Epithelial cell of esophagus (primary cell): Measurements from ENCODE around the gene ADH7.
"Not testable (repeated sequence)": the region's sequence is repeated elsewhere in the genome, so short reads cannot be mapped to it uniquely, and the experiment has no call there.

Experiments
- DNase-seq: peaks from one replicate; pipeline ENCODE4 v3.0.0; 2010; ENCODE audit warnings: low read depth
- H3K4me3 ChIP-seq: 2 replicates; pipeline ENCODE4 v1.5.1; 2011; ENCODE audit warnings: mild to moderate bottlenecking, low read length, control low read depth
- TF ChIP-seq, protein P1 (sequence below): IDR thresholded peaks from 2 replicates; pipeline ENCODE4 v1.5.1; 2011; ENCODE audit warnings: low read depth, mild to moderate bottlenecking, low read length, control low read depth, inconsistent platforms; ENCODE audit not compliant: insufficient read depth; ENCODE audit errors: missing control alignments

Gene ADH7

DNA sequence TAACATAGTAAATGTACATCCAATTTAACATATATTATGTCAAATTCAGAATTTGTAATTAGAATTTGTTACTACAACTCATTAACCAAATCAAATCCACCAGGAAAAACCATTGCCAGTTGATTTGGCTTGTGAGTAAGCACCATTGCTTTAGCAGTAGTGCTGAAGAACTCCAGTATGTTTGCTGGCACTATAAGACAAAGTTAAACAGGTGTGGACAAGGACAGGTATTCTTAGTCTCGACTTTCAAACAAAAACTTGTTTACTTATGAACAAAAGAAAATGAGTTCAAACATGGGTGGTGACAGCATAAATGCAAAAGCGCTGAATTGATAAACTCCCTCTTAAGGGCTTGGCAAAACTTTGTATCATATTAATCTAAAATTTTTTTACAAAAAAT lies 1.3 kb upstream of the ADH7 start:
- peak; percentile 65 for DNase-seq
- TF ChIP-seq, protein P1, sequence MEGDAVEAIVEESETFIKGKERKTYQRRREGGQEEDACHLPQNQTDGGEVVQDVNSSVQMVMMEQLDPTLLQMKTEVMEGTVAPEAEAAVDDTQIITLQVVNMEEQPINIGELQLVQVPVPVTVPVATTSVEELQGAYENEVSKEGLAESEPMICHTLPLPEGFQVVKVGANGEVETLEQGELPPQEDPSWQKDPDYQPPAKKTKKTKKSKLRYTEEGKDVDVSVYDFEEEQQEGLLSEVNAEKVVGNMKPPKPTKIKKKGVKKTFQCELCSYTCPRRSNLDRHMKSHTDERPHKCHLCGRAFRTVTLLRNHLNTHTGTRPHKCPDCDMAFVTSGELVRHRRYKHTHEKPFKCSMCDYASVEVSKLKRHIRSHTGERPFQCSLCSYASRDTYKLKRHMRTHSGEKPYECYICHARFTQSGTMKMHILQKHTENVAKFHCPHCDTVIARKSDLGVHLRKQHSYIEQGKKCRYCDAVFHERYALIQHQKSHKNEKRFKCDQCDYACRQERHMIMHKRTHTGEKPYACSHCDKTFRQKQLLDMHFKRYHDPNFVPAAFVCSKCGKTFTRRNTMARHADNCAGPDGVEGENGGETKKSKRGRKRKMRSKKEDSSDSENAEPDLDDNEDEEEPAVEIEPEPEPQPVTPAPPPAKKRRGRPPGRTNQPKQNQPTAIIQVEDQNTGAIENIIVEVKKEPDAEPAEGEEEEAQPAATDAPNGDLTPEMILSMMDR, result no peak
- H3K4me3 ChIP-seq, result no peak overlapping the region

DNA sequence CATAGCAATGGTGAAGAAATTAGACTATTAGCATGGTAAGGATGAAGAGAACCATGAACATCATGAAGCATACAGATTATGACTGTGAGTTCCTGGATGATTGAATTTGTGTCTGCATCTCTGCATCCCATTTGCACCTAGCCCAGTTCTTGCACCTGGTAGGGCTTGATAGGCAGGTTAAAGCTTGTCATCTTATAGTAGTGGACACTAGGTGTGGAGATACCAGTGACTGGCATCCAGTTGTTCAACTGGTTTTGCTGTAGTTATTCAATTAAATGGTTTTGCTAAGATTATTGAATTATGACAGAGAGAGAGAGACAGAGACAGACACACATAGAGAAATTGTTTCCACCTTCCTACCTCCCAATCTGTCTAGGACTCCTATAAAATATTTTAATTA lies 5.0 kb downstream of the ADH7 start:
- DNase-seq, result peak; percentile 74
- H3K4me3 ChIP-seq, result no peak overlapping the region
- TF ChIP-seq, protein P1, result no peak

DNA sequence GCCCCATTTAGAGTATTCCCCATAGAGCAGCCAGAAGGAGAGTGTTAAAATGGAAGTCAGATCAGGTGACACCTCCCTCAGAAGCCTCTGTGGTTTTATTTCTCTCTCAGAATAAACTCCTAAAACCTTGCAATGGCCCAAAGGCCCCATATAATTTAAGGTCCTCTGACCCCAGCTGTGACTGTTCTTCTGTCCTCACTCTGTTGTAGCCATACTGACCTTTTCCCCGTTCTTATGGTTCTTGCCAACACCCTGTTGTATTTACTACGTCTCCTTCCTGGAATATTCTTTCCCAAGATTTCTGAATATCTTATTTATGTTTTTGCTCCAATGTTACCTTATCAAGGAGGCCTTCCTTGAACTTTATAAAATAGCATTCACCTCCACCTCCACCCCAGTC lies 18.0 kb downstream of the ADH7 start:
- no peak overlapping the region for H3K4me3 ChIP-seq
- DNase-seq, result no peak
- TF ChIP-seq, protein P1, result no peak

DNA sequence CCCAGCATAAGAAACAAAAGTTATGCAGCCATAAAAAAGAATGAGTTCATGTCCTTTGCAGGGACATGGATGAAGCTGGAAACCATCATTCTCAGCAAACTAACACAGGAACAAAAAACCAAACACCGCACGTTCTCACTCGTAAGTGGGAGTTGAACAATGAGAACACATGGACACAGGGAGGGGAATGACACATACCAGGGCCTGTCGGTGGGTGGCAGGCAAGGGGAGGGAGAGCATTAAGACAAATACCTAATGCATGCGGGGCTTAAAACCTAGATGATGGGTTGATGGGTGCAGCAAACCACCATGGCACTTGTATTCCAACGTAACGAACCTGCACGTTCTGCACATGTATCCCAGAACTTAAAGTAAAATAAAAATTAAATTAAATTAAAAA lies 19.4 kb downstream of the ADH7 start:
- TF ChIP-seq, protein P1, result peak; percentile 25
- H3K4me3 ChIP-seq, result not testable (repeated sequence)
- peak; percentile 47 for DNase-seq

DNA sequence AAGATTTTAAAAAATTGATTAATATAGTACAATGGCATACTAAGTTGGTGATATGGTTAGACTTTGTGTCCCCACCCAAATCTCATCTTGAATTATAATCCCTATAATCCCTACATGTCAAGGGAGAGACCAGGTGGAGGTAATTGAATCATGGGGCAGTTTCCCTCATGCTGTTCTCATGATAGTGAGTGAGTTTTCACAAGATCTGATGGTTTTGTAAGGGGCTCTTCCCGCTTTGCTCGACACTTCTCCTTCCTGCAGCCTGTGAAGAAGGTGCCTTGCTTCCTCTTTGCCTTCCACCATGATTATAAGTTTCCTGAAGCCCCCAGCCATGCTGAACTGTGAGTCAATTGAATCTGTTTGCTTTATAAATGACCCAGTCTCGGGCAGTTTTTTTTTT lies 20.2 kb downstream of the ADH7 start:
- not testable (repeated sequence) for DNase-seq, H3K4me3 ChIP-seq

DNA sequence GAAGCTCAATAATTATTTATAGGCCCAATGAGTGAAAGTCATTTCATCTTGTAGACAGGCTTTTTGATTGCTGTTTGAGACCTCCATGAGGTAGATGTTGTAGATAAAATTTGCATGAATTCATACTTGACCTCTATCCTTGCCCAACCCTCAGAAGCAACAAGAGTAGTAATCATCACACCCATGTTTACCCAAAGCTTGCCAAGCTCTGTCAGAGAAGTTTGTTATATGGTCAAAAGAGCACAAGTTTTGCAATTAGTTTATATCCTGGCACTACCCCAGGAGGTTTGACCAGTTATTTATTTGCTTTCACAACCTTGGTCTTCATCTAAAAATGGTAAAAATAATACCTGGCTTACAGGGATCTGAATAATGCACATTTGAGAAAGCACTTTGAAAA lies 20.7 kb downstream of the ADH7 start:
- DNase-seq, result peak; percentile 70
- H3K4me3 ChIP-seq, result no peak overlapping the region
- TF ChIP-seq, protein P1, result no peak

DNA sequence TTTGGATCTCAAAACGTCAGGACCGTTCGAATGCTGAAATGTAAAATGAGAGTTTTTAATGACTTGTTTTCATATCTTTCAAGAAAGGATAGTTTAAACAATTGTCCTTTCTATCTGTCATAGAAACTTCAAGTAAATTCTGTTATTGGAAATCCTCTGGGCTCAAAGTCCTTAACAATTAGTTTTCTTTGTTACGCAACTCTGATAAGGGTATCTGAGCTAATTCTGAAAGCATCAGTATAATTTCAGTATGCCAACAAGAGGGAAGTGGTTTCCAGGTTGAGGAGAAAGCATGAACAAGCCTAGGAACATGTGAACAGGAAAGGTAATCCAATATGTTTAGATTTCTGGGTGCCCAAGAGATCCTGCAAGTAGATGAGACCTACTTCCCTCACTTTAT lies 22.0 kb downstream of the ADH7 start:
- TF ChIP-seq, protein P1, result no peak
- no peak overlapping the region for H3K4me3 ChIP-seq
- DNase-seq, result no peak

DNA sequence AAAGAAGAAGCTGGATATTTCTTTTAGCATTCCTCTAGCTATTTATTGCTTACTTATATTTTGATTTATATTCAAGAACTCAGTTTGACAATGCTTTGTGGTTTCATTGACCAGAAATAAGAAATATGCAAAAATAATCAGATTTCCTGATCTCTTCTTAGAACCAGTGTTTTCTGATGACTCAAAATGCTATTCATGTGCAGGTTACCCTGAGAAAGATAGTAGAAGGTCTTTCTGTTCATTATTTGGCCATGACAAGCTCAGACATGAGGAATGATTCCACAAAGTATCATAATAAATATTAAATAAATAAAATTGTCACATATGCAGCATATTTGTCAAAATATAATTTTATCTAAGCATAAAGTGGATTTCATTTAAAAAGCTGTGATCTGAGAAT lies 24.1 kb downstream of the ADH7 start:
- no peak overlapping the region for H3K4me3 ChIP-seq
- no peak for DNase-seq
- TF ChIP-seq, protein P1, result no peak
